H1 (cell line): ENCODE data around the gene INO80. TPM values are rescaled to one million over a fixed set of nuclear protein-coding genes. Genes with fewer than 3 reads are reported as not detected.

Source experiments
- BACH1 ChIP-seq: IDR thresholded peaks from 2 replicates; pipeline ENCODE4 v1.6.1; 2012; ENCODE audit warnings: low read length, improper control_type of control experiment
- GTF2F1 ChIP-seq: IDR thresholded peaks from 2 replicates; pipeline ENCODE4 v1.6.1; 2012; ENCODE audit warnings: low read depth, low read length, improper control_type of control experiment, borderline replicate concordance
- RAD21 ChIP-seq, 2 experiments: IDR thresholded peaks in 1 of 2; conservative IDR thresholded peaks in 1 of 2; 2 replicates each; pipeline ENCODE4 v1.6.1; 2011; ENCODE audit warnings: low read depth in 2 of 2, low read length in 2 of 2, improper control_type of control experiment in 1 of 2, inconsistent platforms in 1 of 2, mild to moderate bottlenecking in 1 of 2, moderate library complexity in 1 of 2
- TAF7 ChIP-seq: optimal IDR thresholded peaks from 2 replicates; pipeline ENCODE3; 2011; ENCODE audit warnings: low read depth, mild to moderate bottlenecking, inconsistent platforms, low read length, moderate library complexity, borderline replicate concordance
- polyA plus RNA-seq, 7 experiments: library from polyadenylated mRNA; depleted of rRNA in 3 of 7; stranded (reverse) in 5 of 7; unstranded in 2 of 7; fragments of >200 nt in 5 of 7; fragments of 200-250 nt in 2 of 7; gene quantifications; 1 replicate in 5 of 7; 2 replicates in 1 of 7; 4 replicates in 1 of 7; pipeline versions ENCODE4 v1.2.1 to v1.2.3, GENCODE V29; 2011 to 2013; ENCODE audit warnings: missing spikeins in 2 of 7, mixed read lengths in 2 of 7
- total RNA-seq: library from RNA; stranded (reverse); fragmentation: NEBNext Ultra II Directional; extraction: Animal tissue kit (Norgen Biotek cat#: 25700); gene quantifications from 2 replicates; pipeline ENCODE4 v1.2.1, GENCODE V29; 2021
- TF ChIP-seq, protein P1 (sequence below): IDR thresholded peaks from 2 replicates; pipeline ENCODE4 v1.6.1; 2011; ENCODE audit warnings: low read length, improper control_type of control experiment

INO80 gene
- total and polyA plus RNA-seq, 2 of the 8 experiments (the other 6 are each of a cell fraction or from before 2014, with no cell fraction given) = 4.3 to 24.5 TPM

- TF ChIP-seq TAF7 (no peak), RAD21 (IDR thresholded peaks at IDR 0.05 in 1 of 2, conservative IDR thresholded peaks at IDR 0.05 in 1 of 2; ENCODE audit: low read depth in 2 of 2, low read length in 2 of 2) (no peak), GTF2F1 (no peak), BACH1 (no peak)
- TF ChIP-seq, protein P1, sequence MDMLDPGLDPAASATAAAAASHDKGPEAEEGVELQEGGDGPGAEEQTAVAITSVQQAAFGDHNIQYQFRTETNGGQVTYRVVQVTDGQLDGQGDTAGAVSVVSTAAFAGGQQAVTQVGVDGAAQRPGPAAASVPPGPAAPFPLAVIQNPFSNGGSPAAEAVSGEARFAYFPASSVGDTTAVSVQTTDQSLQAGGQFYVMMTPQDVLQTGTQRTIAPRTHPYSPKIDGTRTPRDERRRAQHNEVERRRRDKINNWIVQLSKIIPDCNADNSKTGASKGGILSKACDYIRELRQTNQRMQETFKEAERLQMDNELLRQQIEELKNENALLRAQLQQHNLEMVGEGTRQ = no peak
Observed at GRCh38 chr15:40933517-40933902, 182.6 kb downstream of the INO80 start (continued).
